Gastroesophageal sphincter (tissue), 4 donors: Measurements from ENCODE around the gene CLDND1. TPM values are rescaled to one million over a fixed set of nuclear protein-coding genes. Genes with fewer than 3 reads are reported as not detected.

Experiments
- ATAC-seq: fragments of 150-250 bp; one replicate; pipeline ENCODE4 v1.9.1; 2016; ENCODE audit warnings: mild to moderate bottlenecking, moderate library complexity
- H3K27ac ChIP-seq, 4 donors: fragments of 200-600 bp; sonication (generic) in 3 of 4; 1 replicate in 3 of 4; 2 replicates in 1 of 4; pipeline ENCODE4 v1.5.1; 2016 to 2019
- H3K27me3 ChIP-seq: fragments of 200-600 bp; sonication (generic); one replicate; pipeline ENCODE4 v1.5.1; 2019
- H3K36me3 ChIP-seq, 2 donors: fragments of 200-600 bp; sonication (generic); one replicate each; pipeline ENCODE4 v1.5.1; 2019; ENCODE audit warnings: control low read depth in 1 of 2
- H3K4me1 ChIP-seq, 3 donors: fragments of 200-600 bp; sonication (generic); 1 replicate in 2 of 3; 2 replicates in 1 of 3; pipeline ENCODE4 v1.5.1; 2016 to 2019; ENCODE audit warnings: control low read depth in 2 of 3
- H3K4me3 ChIP-seq, 2 donors: fragments of 200-600 bp; sonication (generic); one replicate each; pipeline ENCODE4 v1.5.1; 2019; ENCODE audit warnings: mild to moderate bottlenecking in 1 of 2, moderate library complexity in 1 of 2
- H3K9me3 ChIP-seq, 3 donors: fragments of 200-600 bp; sonication (generic); one replicate each; pipeline ENCODE4 v1.5.1; 2017 to 2019; ENCODE audit warnings: control low read depth in 2 of 3
- EP300 ChIP-seq: sonication (generic); formaldehyde crosslinking; IDR thresholded peaks from one replicate; pipeline ENCODE4 v1.6.1; 2017; ENCODE audit warnings: antibody characterized with exemption, mild to moderate bottlenecking
- POLR2A ChIP-seq, 2 donors: fragments of 450-650 bp; IDR thresholded peaks; one replicate each; pipeline ENCODE4 v1.6.1; 2017; ENCODE audit warnings: antibody characterized with exemption in 2 of 2, mild to moderate bottlenecking in 2 of 2, moderate library complexity in 1 of 2
- POLR2AphosphoS5 ChIP-seq: sonication (generic); formaldehyde crosslinking; IDR thresholded peaks from one replicate; pipeline ENCODE4 v1.6.1; 2017; ENCODE audit warnings: antibody characterized with exemption
- WGBS, 2 donors: methylation state at CpG; one replicate each; pipeline ENCODE4 v1.1.5; 2018; ENCODE audit warnings: low coverage in 1 of 2; 5-methylcytosine and 5-hydroxymethylcytosine counted together
- total RNA-seq, 4 donors: library from RNA; depleted of rRNA; stranded (reverse); fragments of >200 nt; gene quantifications; one replicate each; pipeline ENCODE4 v1.1.0, GENCODE V29; 2016
- TF ChIP-seq, protein P1 (sequence below), 4 experiments: fragments of 200-600 bp in 2 of 4; fragments of 450-650 bp in 2 of 4; sonication (generic) in 1 of 4; IDR thresholded peaks; one replicate each; pipeline ENCODE4 v1.5.1; 2017 to 2019; ENCODE audit warnings: antibody characterized with exemption in 4 of 4, mild to moderate bottlenecking in 2 of 4, moderate library complexity in 2 of 4

Gene CLDND1
- total RNA-seq, 4 donors from 2014 or later: 117 to 228 (median 183) TPM

DNA sequence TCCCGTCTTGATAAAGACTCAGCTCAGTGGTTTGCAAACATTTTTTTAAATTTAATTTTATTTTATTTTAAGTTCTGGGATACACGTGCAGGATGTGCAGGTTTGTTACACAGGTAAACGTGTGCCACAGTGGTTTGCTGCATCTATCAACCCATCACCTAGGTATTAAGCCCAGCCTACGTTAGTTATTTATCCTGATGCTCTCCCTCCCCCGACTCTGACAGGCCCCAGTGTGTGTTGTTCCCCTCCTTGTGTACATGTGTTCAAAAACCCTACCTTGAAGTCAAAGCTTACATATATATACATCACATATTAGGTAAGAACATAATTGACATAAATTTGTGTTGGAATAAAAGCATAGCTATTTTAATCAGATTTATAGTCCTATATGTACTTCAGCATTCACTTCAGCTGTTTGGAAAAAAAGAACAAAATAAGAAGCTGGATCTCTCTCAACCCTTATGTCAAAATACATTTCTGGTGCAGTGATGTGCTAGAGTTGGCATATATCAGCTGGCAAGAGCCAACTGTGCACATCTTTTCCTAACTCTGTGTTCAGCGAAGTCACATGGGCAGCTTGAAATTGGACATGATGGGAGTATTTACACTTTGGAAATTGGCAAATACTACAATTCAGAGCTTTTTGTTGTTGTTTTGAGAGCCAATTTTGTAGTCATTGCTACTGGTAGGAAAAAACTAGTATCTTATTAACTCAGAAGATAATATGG lies 35.6 kb upstream of the CLDND1 start:
- Histone ChIP-seq H3K36me3 (no peaks in the 10 kb centered on the region), H3K4me1 (no peaks in the 10 kb centered on the region), H3K27me3 (no peaks in the 10 kb centered on the region), H3K9me3 (no peaks in the 10 kb centered on the region), H3K27ac (no peak overlapping the region), H3K4me3 (no peak overlapping the region)
- TF ChIP-seq EP300 (no peak), POLR2A (IDR thresholded peaks at IDR 0.05) (no peak), POLR2AphosphoS5 (no peak)
- TF ChIP-seq, protein P1, sequence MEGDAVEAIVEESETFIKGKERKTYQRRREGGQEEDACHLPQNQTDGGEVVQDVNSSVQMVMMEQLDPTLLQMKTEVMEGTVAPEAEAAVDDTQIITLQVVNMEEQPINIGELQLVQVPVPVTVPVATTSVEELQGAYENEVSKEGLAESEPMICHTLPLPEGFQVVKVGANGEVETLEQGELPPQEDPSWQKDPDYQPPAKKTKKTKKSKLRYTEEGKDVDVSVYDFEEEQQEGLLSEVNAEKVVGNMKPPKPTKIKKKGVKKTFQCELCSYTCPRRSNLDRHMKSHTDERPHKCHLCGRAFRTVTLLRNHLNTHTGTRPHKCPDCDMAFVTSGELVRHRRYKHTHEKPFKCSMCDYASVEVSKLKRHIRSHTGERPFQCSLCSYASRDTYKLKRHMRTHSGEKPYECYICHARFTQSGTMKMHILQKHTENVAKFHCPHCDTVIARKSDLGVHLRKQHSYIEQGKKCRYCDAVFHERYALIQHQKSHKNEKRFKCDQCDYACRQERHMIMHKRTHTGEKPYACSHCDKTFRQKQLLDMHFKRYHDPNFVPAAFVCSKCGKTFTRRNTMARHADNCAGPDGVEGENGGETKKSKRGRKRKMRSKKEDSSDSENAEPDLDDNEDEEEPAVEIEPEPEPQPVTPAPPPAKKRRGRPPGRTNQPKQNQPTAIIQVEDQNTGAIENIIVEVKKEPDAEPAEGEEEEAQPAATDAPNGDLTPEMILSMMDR (IDR thresholded peaks at IDR 0.05): no peak
- no peak for ATAC-seq
- WGBS, 2 donors: 78 to 81% methylated on average over 2 to 6 of the region's 6 CpGs

DNA sequence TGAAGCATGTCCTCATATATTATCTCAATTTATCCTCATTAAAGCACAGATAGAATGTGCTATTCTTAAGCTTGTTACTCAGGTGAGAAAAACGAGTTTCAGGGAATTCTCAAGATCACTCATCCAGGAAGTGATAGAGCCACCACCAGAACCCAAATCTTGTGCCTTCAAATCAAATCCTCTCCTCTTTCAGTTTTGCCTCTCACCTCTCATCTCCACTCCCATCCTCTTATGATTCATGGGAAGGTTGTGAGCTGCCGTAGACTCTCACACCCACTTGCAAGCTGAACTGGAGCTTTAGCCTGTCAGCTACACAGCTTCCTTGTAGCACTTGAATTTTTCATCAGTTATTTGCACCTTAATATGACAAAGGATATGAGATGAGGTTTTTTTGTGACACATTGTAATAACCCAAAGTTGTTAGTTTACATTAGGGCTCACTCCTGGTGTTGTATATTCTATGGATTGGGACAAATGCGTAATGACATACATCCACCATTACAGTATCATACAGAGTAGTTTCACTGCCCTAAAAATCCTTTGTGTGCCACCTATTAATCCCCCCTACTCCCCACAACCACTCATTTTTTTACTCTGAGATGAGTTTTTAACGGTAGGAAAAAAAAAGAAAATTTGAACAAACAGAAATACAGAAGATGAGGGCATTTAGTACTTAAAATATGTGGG lies 34.8 kb upstream of the CLDND1 start:
- Histone ChIP-seq H3K27me3 (no peaks in the 10 kb centered on the region), H3K4me1 (no peaks in the 10 kb centered on the region), H3K9me3 (no peaks in the 10 kb centered on the region), H3K4me3 (no peak overlapping the region), H3K36me3 (no peaks in the 10 kb centered on the region), H3K27ac (no peak overlapping the region)
- TF ChIP-seq EP300 (no peak), POLR2A (IDR thresholded peaks at IDR 0.05) (no peak), POLR2AphosphoS5 (no peak)
- TF ChIP-seq, protein P1 (IDR thresholded peaks at IDR 0.05): no peak
- 58 to 68% methylated on average over 4 of the region's 4 CpGs for WGBS, 2 donors
- no peak for ATAC-seq

DNA sequence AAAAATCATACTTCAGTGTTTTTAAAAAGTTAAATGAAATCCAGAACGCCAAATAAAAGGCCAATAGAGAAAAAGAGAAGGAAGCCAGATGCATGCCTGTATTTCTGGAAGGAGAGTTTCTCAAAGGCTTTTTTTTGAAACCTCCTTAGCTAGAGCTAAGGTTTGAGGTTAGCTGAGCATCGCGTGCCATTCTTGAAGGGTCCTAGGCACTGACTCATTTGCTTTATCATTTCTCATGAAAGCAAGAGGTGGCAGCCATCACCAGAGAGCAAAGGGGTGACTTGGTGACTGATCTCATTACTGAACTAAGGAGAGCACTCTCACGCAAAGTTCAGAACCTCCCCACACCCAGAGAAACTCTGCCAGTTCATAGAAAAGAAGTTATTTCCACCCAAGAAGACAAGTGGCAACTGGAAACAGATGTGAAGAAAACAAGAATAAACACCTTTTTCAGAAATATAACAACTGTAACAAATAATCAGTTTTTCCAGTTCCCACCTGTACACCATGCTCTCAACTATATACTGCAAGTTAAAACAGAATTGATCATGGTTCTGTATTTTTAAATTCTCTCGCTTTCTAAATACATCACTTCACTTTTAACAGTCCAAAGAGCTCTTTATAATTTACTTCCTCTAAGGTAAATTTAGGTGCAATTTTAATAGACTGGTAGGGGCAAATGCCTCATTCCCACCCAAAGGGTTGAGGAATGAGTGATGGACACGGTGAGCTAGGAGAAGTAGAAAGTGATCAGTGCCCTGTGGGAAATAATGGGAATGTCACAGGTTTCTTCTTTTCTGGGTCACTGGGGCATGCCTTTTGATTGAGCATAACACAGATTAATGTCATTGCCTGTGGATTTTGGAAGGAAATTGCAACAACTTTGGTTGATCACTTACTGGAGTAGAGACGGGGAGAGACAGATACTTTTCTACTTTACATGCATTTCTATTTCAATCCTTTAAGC lies 33.7 kb upstream of the CLDND1 start:
- no peaks in the 10 kb centered on the region for H3K4me1 ChIP-seq
- no peaks in the 10 kb centered on the region for H3K27me3 ChIP-seq
- TF ChIP-seq, protein P1 (IDR thresholded peaks at IDR 0.05): no peak
- TF ChIP-seq POLR2AphosphoS5: no peak
- TF ChIP-seq EP300: no peak
- TF ChIP-seq POLR2A (IDR thresholded peaks at IDR 0.05): no peak
- no peak overlapping the region for H3K27ac ChIP-seq
- H3K36me3 ChIP-seq: no peaks in the 10 kb centered on the region
- H3K9me3 ChIP-seq: no peaks in the 10 kb centered on the region
- H3K4me3 ChIP-seq: no peak overlapping the region
- WGBS, 2 donors: 65 to 76% methylated on average over 5 to 7 of the region's 7 CpGs
- no peak for ATAC-seq

DNA sequence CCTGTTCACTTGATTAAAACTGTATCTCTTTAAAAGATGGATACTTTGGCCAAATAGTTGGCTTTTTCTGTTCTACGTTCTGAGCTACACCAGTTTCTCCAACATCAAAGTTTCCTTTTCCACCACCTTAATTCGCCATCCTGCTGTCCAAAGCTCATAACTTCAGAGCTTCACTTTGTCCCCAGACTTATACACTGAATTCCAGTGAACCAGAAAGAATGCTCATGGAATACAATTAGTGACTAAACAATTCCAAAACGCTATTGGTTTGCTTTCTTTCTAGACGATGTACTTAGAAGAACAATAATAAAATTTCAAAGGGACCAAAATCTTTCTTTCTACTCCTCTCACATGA lies 32.3 kb upstream of the CLDND1 start:
- no peak for ATAC-seq
- H3K27me3 ChIP-seq: no peaks in the 10 kb centered on the region
- H3K9me3 ChIP-seq: no peaks in the 10 kb centered on the region
- H3K27ac ChIP-seq: no peak overlapping the region
- no peaks in the 10 kb centered on the region for H3K4me1 ChIP-seq
- TF ChIP-seq, protein P1 (IDR thresholded peaks at IDR 0.05): no peak
- TF ChIP-seq POLR2AphosphoS5 (no peak), EP300 (no peak), POLR2A (IDR thresholded peaks at IDR 0.05) (no peak)
- no peak overlapping the region for H3K4me3 ChIP-seq
- H3K36me3 ChIP-seq: no peaks in the 10 kb centered on the region
- WGBS, 2 donors: 57 to 61% methylated on average over 4 of the region's 4 CpGs
